OCI-LY3 (cell line): ENCODE data around the gene KCNS1.
"Not testable (repeated sequence)": the region's sequence is repeated elsewhere in the genome, so short reads cannot be mapped to it uniquely, and the experiment has no call there.

Source experiments
- H2AFZ ChIP-seq: fragments of 200-600, 300-600 bp; shearing (Covaris generic); 2 replicates; pipeline ENCODE4 v1.6.0; 2014; ENCODE audit warnings: antibody characterized with exemption, low read depth, low read length
- H3K27ac ChIP-seq: fragments of 200-600, 300-600 bp; sonication (generic); 2 replicates; pipeline ENCODE4 v1.5.1; 2014; ENCODE audit warnings: mild to moderate bottlenecking, low read length, moderate library complexity, mixed read lengths
- H3K27me3 ChIP-seq: fragments of 200-600, 300-600 bp; sonication (generic); 2 replicates; pipeline ENCODE4 v1.6.1; 2014; ENCODE audit warnings: low read depth, low read length, mixed read lengths
- H3K36me3 ChIP-seq: fragments of 200-600, 300-600 bp; sonication (generic); replicated peaks from 2 replicates; pipeline ENCODE3; 2014; ENCODE audit warnings: low read depth, low read length, mixed read lengths
- H3K4me1 ChIP-seq: fragments of 300-600, 200-600 bp; sonication (generic); 2 replicates; pipeline ENCODE4 v1.6.1; 2014; ENCODE audit warnings: low read length, mixed read lengths
- H3K4me2 ChIP-seq: fragments of 200-600, 300-600 bp; sonication (generic); 2 replicates; pipeline ENCODE4 v1.6.1; 2014; ENCODE audit warnings: low read length, mixed read lengths
- H3K4me3 ChIP-seq: fragments of 300-600, 200-600 bp; sonication (generic); 2 replicates; pipeline ENCODE4 v1.5.1; 2014; ENCODE audit warnings: antibody characterized with exemption, mild to moderate bottlenecking, low read length, moderate library complexity
- H3K79me2 ChIP-seq: fragments of 300-600, 200-600 bp; shearing (Covaris generic); 2 replicates; pipeline ENCODE4 v1.6.1; 2014; ENCODE audit warnings: mild to moderate bottlenecking, low read length, mixed read lengths
- H3K9ac ChIP-seq: fragments of 300-600, 200-600 bp; shearing (Covaris generic); 2 replicates; pipeline ENCODE4 v1.6.0; 2014; ENCODE audit warnings: mild to moderate bottlenecking, low read length, moderate library complexity
- H3K9me3 ChIP-seq: fragments of 200-600, 300-600 bp; shearing (Covaris generic); 2 replicates; pipeline ENCODE4 v1.6.1; 2014; ENCODE audit warnings: low read length, mixed read lengths; ENCODE audit not compliant: insufficient read depth
- H4K20me1 ChIP-seq: fragments of 200-600, 300-600 bp; sonication (generic); 2 replicates; pipeline ENCODE4 v1.6.1; 2016; ENCODE audit warnings: low read length, mixed read lengths; ENCODE audit not compliant: insufficient read depth
- CTCF ChIP-seq: fragments of 200-600, 300-600 bp; sonication (generic); IDR thresholded peaks from 2 replicates; pipeline ENCODE4 v1.5.1; 2014; ENCODE audit warnings: antibody characterized with exemption, low read length, low read depth
- EZH2phosphoT487 ChIP-seq: fragments of 200-600 bp; shearing (Covaris generic); IDR thresholded peaks from 2 replicates; pipeline ENCODE4 v1.6.1; 2018; ENCODE audit warnings: antibody characterized with exemption, mixed run types, low read depth

KCNS1 gene

GRCh38 chr20:45067558-45067957 is 33.4 kb downstream of the KCNS1 start:
- H3K4me3 ChIP-seq: no peak overlapping the region
- TF ChIP-seq CTCF: no peak
- TF ChIP-seq EZH2phosphoT487: no peak
- peaks cover 5% of the 10 kb centered on the region; the same call in 1 of the 2 replicates for H3K4me1 ChIP-seq
- H3K9ac ChIP-seq: no peak overlapping the region
- H3K27ac ChIP-seq: no peak overlapping the region
- H2AFZ ChIP-seq: no peak overlapping the region
- H3K9me3 ChIP-seq: no peaks in the 10 kb centered on the region
- H3K4me2 ChIP-seq: no peak overlapping the region
- peaks cover 99% of the 10 kb centered on the region for H3K79me2 ChIP-seq
- peaks cover 91% of the 10 kb centered on the region for H4K20me1 ChIP-seq
- peaks cover 78% of the 10 kb centered on the region for H3K36me3 ChIP-seq
- H3K27me3 ChIP-seq: no peaks in the 10 kb centered on the region

GRCh38 chr20:45067087-45067486 is 33.8 kb downstream of the KCNS1 start:
- TF ChIP-seq EZH2phosphoT487 (no peak), CTCF (no peak)
- H3K27ac ChIP-seq: no peak overlapping the region
- H3K36me3 ChIP-seq: peaks cover 77% of the 10 kb centered on the region
- no peak overlapping the region for H2AFZ ChIP-seq
- no peaks in the 10 kb centered on the region for H3K9me3 ChIP-seq
- H3K9ac ChIP-seq: no peak overlapping the region
- H3K27me3 ChIP-seq: no peaks in the 10 kb centered on the region
- H4K20me1 ChIP-seq: peaks cover 91% of the 10 kb centered on the region
- H3K4me2 ChIP-seq: no peak overlapping the region
- H3K79me2 ChIP-seq: peaks cover 99% of the 10 kb centered on the region
- no peak overlapping the region for H3K4me3 ChIP-seq
- peaks cover 5% of the 10 kb centered on the region; the same call in 1 of the 2 replicates for H3K4me1 ChIP-seq

GRCh38 chr20:45066372-45066771 is 34.6 kb downstream of the KCNS1 start:
- Histone ChIP-seq H3K79me2 (peaks cover 99% of the 10 kb centered on the region), H3K9me3 (no peaks in the 10 kb centered on the region), H3K4me1 (peaks cover 5% of the 10 kb centered on the region; the same call in 1 of the 2 replicates), H3K9ac (no peak overlapping the region), H3K4me3 (no peak overlapping the region), H3K4me2 (no peak overlapping the region), H3K27me3 (no peaks in the 10 kb centered on the region), H3K27ac (no peak overlapping the region), H4K20me1 (peaks cover 91% of the 10 kb centered on the region), H3K36me3 (peaks cover 77% of the 10 kb centered on the region), H2AFZ (no peak overlapping the region)
- TF ChIP-seq CTCF (no peak), EZH2phosphoT487 (no peak)

GRCh38 chr20:45064812-45065211 is 36.1 kb downstream of the KCNS1 start:
- H3K9ac ChIP-seq: no peak overlapping the region
- peaks cover 99% of the 10 kb centered on the region for H3K79me2 ChIP-seq
- H3K9me3 ChIP-seq: no peaks in the 10 kb centered on the region
- H2AFZ ChIP-seq: no peak overlapping the region
- no peak overlapping the region for H3K4me2 ChIP-seq
- peaks cover 78% of the 10 kb centered on the region for H3K36me3 ChIP-seq
- TF ChIP-seq EZH2phosphoT487: no peak
- no peak for TF ChIP-seq CTCF
- H3K27me3 ChIP-seq: no peaks in the 10 kb centered on the region
- H3K4me3 ChIP-seq: no peak overlapping the region
- H3K27ac ChIP-seq: no peak overlapping the region
- H3K4me1 ChIP-seq: peaks cover 5% of the 10 kb centered on the region; the same call in 1 of the 2 replicates
- peaks cover 90% of the 10 kb centered on the region for H4K20me1 ChIP-seq

- H3K4me1 ChIP-seq: peaks cover 18% of the 10 kb centered on the region
- H2AFZ ChIP-seq, H3K27ac ChIP-seq, H3K4me2 ChIP-seq, H3K9me3 ChIP-seq, H3K9ac ChIP-seq, H3K27me3 ChIP-seq, H3K4me3 ChIP-seq: not testable (repeated sequence)
- H3K36me3 ChIP-seq: peaks cover 78% of the 10 kb centered on the region
- H4K20me1 ChIP-seq: peaks cover 87% of the 10 kb centered on the region
- peaks cover 99% of the 10 kb centered on the region for H3K79me2 ChIP-seq
These were observed 37.8 kb downstream of the KCNS1 start for GRCh38 chr20:45063107-45063506.
